ENCODE measurements around the gene EPX.

The EPX gene

GRCh38 chr17:58187063-58187462, 5.5 kb upstream of the EPX start:
- DNase-seq, result no peak

GRCh38 chr17:58187675-58188074, 4.9 kb upstream of the EPX start:
- no peak for DNase-seq

GRCh38 chr17:58189436-58190146, 2.9 kb upstream of the EPX start:
- DNase-seq, result peak; percentile 39

- no peak for DNase-seq
Measured at GRCh38 chr17:58191241-58191896, 1.2 kb upstream of the EPX start.

- no peak for DNase-seq
Measured at GRCh38 chr17:58193641-58194255, 1.2 kb downstream of the EPX start.

GRCh38 chr17:58195518-58196123, 3.1 kb downstream of the EPX start:
- DNase-seq, result no peak

GRCh38 chr17:58196610-58197009, 4.1 kb downstream of the EPX start:
- no peak for DNase-seq

GRCh38 chr17:58200024-58200633, 7.6 kb downstream of the EPX start:
- peak; percentile 73 for DNase-seq

- DNase-seq, result no peak
Measured at GRCh38 chr17:58202859-58203258, 10.3 kb downstream of the EPX start.

GRCh38 chr17:58204796-58205195, 12.3 kb downstream of the EPX start:
- DNase-seq, result no peak

- DNase-seq, result no peak
Measured at GRCh38 chr17:58205936-58206335, 13.4 kb downstream of the EPX start.

GRCh38 chr17:58207451-58207850, 14.9 kb downstream of the EPX start:
- DNase-seq, result no peak

GRCh38 chr17:58208344-58208743, 15.8 kb downstream of the EPX start:
- no peak for DNase-seq

GRCh38 chr17:58210922-58211321, 18.4 kb downstream of the EPX start:
- no peak for DNase-seq

GRCh38 chr17:58215685-58216084, 23.2 kb downstream of the EPX start:
- DNase-seq, result no peak

GRCh38 chr17:58217766-58218165, 25.2 kb downstream of the EPX start:
- DNase-seq, result no peak

- peak; percentile 93 for DNase-seq
Measured at GRCh38 chr17:58219007-58219788, 26.7 kb downstream of the EPX start, which contains the start of gene MKS1. Gene MKS1, minus strand, starts transcription at chr17:58219255. Its CDS starts 25 bp downstream, at chr17:58219230.

GRCh38 chr17:58219789-58220183, 27.3 kb downstream of the EPX start:
- DNase-seq, result no peak

GRCh38 chr17:58224315-58224714, 31.8 kb downstream of the EPX start:
- no peak for DNase-seq

GRCh38 chr17:58227733-58228132, 35.2 kb downstream of the EPX start:
- no peak for DNase-seq

GRCh38 chr17:58228679-58229078, 36.2 kb downstream of the EPX start:
- DNase-seq, result no peak

- no peak for DNase-seq
Measured at GRCh38 chr17:58229384-58229783, 36.9 kb downstream of the EPX start.
